GM13976 (cell line): Measurements from ENCODE around the gene CYP46A1.

Experiments used
- DNase-seq: peaks from one replicate; pipeline ENCODE4 v3.0.0; 2012; ENCODE audit warnings: low spot score
- CTCF ChIP-seq: IDR thresholded peaks from 2 replicates; pipeline ENCODE4 v1.5.1; 2012; ENCODE audit warnings: borderline replicate concordance, mild to moderate bottlenecking; ENCODE audit not compliant: insufficient read depth; ENCODE audit errors: extremely low read depth, missing control alignments, control extremely low read depth
- in situ Hi-C: fragments of 300-500 bp; cut with MboI; formaldehyde crosslinking; loops from one replicate; pipeline ENCODE4 v1.12.0; 2022; ENCODE audit warnings: low sequenced_read_pairs, mixed read lengths, inconsistent platforms; ENCODE audit not compliant: unreplicated experiment

CYP46A1 gene

GRCh38 chr14:99763527-99764221 lies 79.6 kb downstream of the CYP46A1 start:
- no peak for DNase-seq
- no peak for TF ChIP-seq CTCF
- in situ Hi-C loops: no loop called here

- DNase-seq: no peak
- TF ChIP-seq CTCF: no peak
- in situ Hi-C loops: no loop called here
These were observed 80.2 kb downstream of the CYP46A1 start for GRCh38 chr14:99764222-99764706.

GRCh38 chr14:99768381-99768780 lies 84.3 kb downstream of the CYP46A1 start:
- in situ Hi-C loops: no loop called here
- TF ChIP-seq CTCF: no peak
- no peak for DNase-seq

- no peak for TF ChIP-seq CTCF
- no peak for DNase-seq
- in situ Hi-C loops: no loop called here
These were observed 85.0 kb downstream of the CYP46A1 start for GRCh38 chr14:99769123-99769522.

GRCh38 chr14:99769799-99770198 lies 85.7 kb downstream of the CYP46A1 start:
- in situ Hi-C loops: no loop called here
- DNase-seq: no peak
- no peak for TF ChIP-seq CTCF

GRCh38 chr14:99772371-99773283 lies 88.5 kb downstream of the CYP46A1 start:
- in situ Hi-C loops: no loop called here
- no peak for DNase-seq
- TF ChIP-seq CTCF: no peak
